SKM-1 (cell line): ENCODE data around the gene LACRT.
"Not testable (repeated sequence)": the region's sequence is repeated elsewhere in the genome, so short reads cannot be mapped to it uniquely, and the experiment has no call there.

Source experiments
- DNase-seq: peaks from one replicate; lab custom pipeline; 2025; ENCODE audit not compliant: unreplicated experiment; lab: John Stamatoyannopoulos, UW

The LACRT gene

GRCh38 chr12:54639112-54639511 is 4.4 kb upstream of the LACRT start:
- not testable (repeated sequence) for DNase-seq

GRCh38 chr12:54631988-54632728 is 2.5 kb downstream of the LACRT start:
- no peak for DNase-seq

- DNase-seq, result no peak
These were observed 3.1 kb downstream of the LACRT start for GRCh38 chr12:54631551-54631950.

- DNase-seq, result no peak
These were observed 4.8 kb downstream of the LACRT start for GRCh38 chr12:54629925-54630324.

GRCh38 chr12:54628186-54628846 is 6.4 kb downstream of the LACRT start:
- no peak for DNase-seq

GRCh38 chr12:54627304-54627703 is 7.4 kb downstream of the LACRT start:
- no peak for DNase-seq

GRCh38 chr12:54625598-54625997 is 9.1 kb downstream of the LACRT start:
- no peak for DNase-seq

- no peak for DNase-seq
These were observed 10.1 kb downstream of the LACRT start for GRCh38 chr12:54624315-54625279.

- DNase-seq, result no peak
These were observed 12.1 kb downstream of the LACRT start for GRCh38 chr12:54622463-54623183.

GRCh38 chr12:54616933-54617680 is 17.6 kb downstream of the LACRT start:
- no peak for DNase-seq

- no peak for DNase-seq
These were observed 22.4 kb downstream of the LACRT start for GRCh38 chr12:54612225-54612750.

GRCh38 chr12:54611715-54612149 is 23.0 kb downstream of the LACRT start:
- DNase-seq, result no peak

GRCh38 chr12:54608769-54609168 is 25.9 kb downstream of the LACRT start:
- no peak for DNase-seq

- DNase-seq, result no peak
These were observed 26.5 kb downstream of the LACRT start for GRCh38 chr12:54608156-54608555.

- DNase-seq, result no peak
These were observed 28.1 kb downstream of the LACRT start for GRCh38 chr12:54606556-54606955.

- no peak for DNase-seq
These were observed 29.3 kb downstream of the LACRT start for GRCh38 chr12:54605138-54605970.

GRCh38 chr12:54604436-54604835 is 30.3 kb downstream of the LACRT start:
- DNase-seq, result no peak

- no peak for DNase-seq
These were observed 30.8 kb downstream of the LACRT start for GRCh38 chr12:54603872-54604271.
